Muscle layer of colon (tissue), 2 donors: ENCODE data around the gene COPG2.

Experiments
- H3K27ac ChIP-seq: one replicate; pipeline ENCODE4 v1.7.0; 2013; ENCODE audit warnings: low read depth, mild to moderate bottlenecking, low read length, moderate library complexity
- H3K27me3 ChIP-seq, 2 donors: one replicate each; pipeline ENCODE4 v1.7.0; 2013; ENCODE audit warnings: low read length in 2 of 2, mild to moderate bottlenecking in 2 of 2; ENCODE audit not compliant: insufficient read depth in 2 of 2, control insufficient read depth in 1 of 2
- H3K36me3 ChIP-seq: one replicate; pipeline ENCODE4 v1.7.0; 2013; ENCODE audit warnings: mild to moderate bottlenecking, low read length; ENCODE audit not compliant: insufficient read depth
- H3K4me1 ChIP-seq: one replicate; pipeline ENCODE4 v1.7.0; 2013; ENCODE audit warnings: mild to moderate bottlenecking, low read length; ENCODE audit not compliant: insufficient read depth
- H3K4me3 ChIP-seq, 2 donors: one replicate each; pipeline ENCODE4 v1.7.0; 2013; ENCODE audit warnings: low read length in 2 of 2, low read depth in 1 of 2, mild to moderate bottlenecking in 1 of 2, moderate library complexity in 1 of 2
- H3K9ac ChIP-seq: one replicate; pipeline ENCODE4 v1.7.0; 2013; ENCODE audit warnings: low read length
- H3K9me3 ChIP-seq: one replicate; pipeline ENCODE4 v1.7.0; 2013; ENCODE audit warnings: mild to moderate bottlenecking, low read length
- donor health status: abdominal sarcoma.
- donor health status: Adenocarcinoma of cecum.

COPG2 gene

DNA sequence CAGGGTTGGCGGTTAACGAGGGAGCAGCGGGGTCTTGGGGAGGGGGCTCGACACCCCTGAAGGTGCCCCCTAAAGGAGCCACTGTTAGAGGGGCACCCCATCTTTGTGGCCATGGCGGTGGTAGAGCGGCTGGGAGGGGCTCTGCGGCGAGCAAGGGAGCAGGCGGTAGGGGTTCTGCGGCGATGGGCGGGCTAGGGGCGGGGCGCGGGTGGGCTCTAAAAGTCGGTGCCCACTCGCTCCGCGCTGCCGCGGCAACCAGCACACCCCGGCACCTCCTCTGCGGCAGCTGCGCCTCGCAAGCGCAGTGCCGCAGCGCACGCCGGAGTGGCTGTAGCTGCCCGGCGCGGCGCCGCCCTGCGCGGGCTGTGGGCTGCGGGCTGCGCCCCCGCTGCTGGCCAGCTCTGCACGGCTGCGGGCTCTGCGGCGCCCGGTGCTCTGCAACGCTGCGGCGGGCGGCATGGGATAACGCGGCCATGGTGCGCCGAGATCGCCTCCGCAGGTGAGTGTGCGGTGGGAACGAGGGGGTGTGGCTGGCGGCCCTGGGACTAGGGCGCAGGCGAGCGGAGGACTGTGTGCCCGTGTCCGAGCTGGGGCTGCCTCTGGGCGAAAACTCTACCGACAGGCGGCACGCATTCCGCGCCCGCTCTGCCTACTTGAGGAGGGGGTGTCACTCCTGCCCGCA is 176.6 kb downstream of the COPG2 start, which contains the start of gene MEST:
TSS of gene MEST (plus strand) at position 245 of the 682 bp plus-strand sequence. CDS start at position 474, 229 bp downstream.
- Histone ChIP-seq H3K9me3 (no peaks in the 10 kb centered on the region), H3K36me3 (no peaks in the 10 kb centered on the region), H3K27ac (peak within 1 kb of the TSS; percentile 69), H3K4me1 (peaks cover 19% of the 10 kb centered on the region), H3K9ac (no peak within 1 kb of the TSS), H3K4me3 (peak within 1 kb of the TSS; percentile 35 to 64), H3K27me3 (peaks cover 4 to 16% of the 10 kb centered on the region in 2 donors)

DNA sequence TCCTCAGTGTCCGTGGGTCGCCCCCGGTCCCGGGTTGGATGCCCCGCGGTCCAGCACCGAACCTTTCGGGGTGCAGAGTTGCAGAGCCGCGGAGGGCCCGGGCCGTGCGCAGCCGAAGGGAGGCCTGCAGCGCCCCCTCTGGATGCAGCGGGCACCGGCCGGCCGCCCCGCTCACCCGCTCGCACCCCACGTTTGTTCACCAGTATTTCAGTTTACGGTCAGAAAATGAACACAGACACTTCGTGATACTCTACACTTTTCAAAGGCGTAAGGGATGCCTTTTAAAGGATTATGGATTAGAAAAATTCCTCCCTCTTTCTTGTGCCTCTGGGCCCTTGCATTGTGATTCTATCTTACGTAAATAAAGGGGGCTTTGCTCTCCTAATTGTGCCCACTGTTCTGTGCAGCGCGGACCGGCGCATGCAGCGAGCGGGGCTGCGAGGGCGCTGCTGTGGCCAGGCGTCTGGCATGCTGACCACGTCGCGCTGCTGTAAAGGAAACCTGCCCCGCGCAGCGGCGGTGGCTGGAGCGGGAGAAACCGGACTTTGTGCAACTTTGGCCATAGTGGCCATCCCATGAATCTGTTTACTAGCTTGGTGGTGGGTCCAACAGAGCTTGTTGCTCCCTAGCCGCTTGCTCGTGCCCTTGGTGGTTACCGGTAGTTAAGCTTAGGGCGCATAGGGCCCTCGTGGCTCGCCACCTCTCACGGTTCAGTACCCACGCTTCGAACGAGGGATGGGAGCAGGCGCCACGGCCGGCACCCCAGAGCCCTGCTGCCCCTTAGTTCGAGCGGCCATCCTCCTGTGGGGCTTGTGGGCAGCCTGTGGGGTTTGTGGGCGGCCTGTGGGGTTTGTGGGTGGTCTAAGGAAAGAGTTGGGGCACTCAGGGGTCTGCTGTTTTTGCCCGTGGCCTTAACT is 177.4 kb downstream of the COPG2 start:
- H3K4me1 ChIP-seq = peaks cover 19% of the 10 kb centered on the region
- H3K27me3 ChIP-seq = peaks cover 4 to 16% of the 10 kb centered on the region in 2 donors
- peak overlapping the region; percentile 35 to 41 for H3K4me3 ChIP-seq
- no peaks in the 10 kb centered on the region for H3K36me3 ChIP-seq
- H3K27ac ChIP-seq = peak overlapping the region; percentile 69
- H3K9ac ChIP-seq = no peak overlapping the region
- no peaks in the 10 kb centered on the region for H3K9me3 ChIP-seq

DNA sequence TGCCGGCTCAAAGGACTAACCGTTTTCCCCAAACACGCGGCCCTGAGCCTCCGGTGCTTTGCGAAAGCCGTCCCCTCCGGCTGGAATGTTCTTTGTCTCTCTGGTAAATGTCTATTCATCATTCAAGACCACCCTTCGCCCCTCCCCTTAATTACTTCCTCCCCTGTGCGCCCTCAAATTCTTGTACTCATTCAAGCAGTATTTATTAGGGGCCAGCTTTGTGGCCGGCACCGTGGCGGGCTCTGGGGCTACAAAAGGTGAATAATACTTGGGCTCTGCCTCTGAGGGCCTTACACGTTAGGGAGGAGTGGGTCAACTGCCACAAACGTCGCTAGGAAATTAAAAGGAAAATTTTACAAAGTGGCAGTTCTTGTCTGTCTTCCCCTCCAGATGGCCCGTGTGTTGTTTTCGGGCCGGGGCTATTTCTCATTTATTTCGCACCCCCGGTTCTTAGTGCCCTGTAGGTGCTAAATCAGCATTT is 178.2 kb downstream of the COPG2 start:
- Histone ChIP-seq H3K27me3 (peaks cover 4 to 16% of the 10 kb centered on the region in 2 donors), H3K4me1 (peaks cover 19% of the 10 kb centered on the region), H3K9me3 (no peaks in the 10 kb centered on the region), H3K4me3 (peak overlapping the region; percentile 8 to 41), H3K9ac (no peak overlapping the region), H3K36me3 (no peaks in the 10 kb centered on the region), H3K27ac (peak overlapping the region; percentile 24)

DNA sequence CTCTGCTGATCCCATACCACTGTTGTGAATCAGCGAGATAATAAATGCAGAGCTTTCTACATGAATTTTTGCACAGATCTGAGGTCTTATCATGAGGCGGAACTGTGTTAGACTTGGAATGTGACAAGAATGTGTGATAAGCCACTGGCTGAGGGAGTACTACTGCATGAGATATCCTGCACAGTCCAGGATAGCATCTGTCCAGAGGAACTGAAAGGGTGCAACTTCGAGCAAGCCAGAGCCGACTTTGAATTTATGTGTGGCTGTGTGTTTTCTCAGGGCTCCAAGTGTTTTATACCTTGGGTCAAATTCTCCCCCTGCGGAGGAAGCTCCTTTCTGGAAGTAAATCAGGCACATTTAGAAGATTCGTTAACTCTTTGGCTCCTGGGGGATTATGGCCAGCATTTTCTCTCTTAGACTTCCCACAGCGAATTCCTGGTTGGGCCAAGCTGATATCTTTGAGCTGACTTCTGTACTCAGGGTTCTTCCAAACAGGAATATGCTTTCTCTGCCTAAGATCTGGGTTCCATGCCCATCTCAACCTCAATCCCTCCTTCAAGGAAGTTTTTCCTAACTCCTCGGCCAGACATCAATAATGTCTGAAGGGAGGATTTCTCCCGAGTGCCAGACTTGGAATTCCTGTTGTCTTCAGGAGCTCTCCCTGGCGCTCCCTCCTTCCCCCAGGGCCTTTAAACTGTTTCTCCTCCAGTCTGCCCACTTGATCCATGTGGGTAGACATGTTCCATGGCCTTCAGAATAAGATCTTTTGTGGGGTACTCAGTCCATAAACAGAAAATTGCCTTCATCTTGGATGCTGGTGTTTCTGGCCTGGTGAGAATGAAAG is 179.2 kb downstream of the COPG2 start:
- Histone ChIP-seq H3K4me1 (peaks cover 19% of the 10 kb centered on the region), H3K4me3 (peak overlapping the region in 1 of 2 donors; percentile 2), H3K27ac (no peak overlapping the region), H3K27me3 (peaks cover 4 to 16% of the 10 kb centered on the region in 2 donors), H3K36me3 (no peaks in the 10 kb centered on the region), H3K9me3 (no peaks in the 10 kb centered on the region), H3K9ac (no peak overlapping the region)

DNA sequence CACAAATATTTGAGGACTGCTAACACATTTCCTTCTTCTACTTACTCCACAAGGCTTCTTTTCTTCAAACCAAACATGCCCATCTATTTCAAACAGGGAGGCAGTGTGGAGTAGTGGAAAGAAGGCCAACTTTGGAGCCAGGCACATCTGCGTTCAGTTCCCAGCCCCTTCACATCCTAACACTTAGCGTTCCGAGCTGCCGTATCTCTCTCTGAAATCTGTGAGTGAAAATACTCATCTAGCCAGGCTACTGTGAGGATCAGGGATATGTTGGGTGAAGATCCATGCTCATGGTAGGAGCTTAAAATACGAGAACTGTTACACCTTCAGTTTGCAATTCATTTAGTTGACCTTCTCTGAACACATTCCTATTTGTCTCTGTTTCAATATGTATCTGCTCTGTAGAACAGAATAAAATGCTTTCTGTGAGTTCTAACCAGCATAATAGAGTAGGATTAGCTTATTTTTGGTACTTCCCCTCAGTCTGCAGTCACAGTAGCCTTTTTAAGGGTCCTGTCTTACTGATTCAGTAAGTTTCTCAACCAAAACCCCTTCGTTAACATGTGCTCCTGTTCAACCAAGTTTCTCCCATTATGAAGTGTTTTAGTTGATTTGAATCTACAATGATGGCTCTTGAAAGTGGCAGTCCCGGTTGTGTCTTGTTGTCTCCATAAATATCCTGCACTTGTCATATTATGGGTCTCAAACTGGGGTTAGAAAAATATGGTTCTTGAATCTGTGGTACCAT is 180.0 kb downstream of the COPG2 start:
- no peaks in the 10 kb centered on the region for H3K36me3 ChIP-seq
- peaks cover 19% of the 10 kb centered on the region for H3K4me1 ChIP-seq
- H3K9ac ChIP-seq = no peak overlapping the region
- peak overlapping the region in 1 of 2 donors; percentile 2 for H3K4me3 ChIP-seq
- no peak overlapping the region for H3K27ac ChIP-seq
- peaks cover 4 to 16% of the 10 kb centered on the region in 2 donors for H3K27me3 ChIP-seq
- H3K9me3 ChIP-seq = no peaks in the 10 kb centered on the region

DNA sequence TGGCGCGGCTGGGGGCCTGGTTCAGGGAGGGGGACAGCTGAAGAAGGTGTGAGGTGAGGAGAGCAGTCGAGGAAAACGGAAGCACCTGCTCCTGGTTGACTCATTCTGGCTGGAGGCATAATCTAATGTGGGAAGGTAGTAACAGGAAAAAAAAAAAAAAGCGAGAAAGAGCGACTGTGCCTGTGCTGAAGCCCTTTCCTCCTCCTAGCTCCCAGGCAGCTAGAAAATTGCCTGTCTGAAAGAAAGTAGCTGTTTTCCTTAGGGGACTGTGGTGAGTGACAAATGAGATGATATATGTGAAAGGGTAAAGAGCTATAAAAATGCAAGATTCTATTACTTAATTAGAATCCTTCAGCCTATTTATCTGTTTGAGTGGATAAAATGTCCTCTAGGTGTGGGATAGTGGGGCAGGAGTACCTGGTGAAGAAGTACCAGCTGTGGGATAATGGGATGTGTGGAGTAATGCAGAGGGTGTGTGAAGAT is 181.6 kb downstream of the COPG2 start:
- Histone ChIP-seq H3K27me3 (peaks cover 4 to 16% of the 10 kb centered on the region in 2 donors), H3K4me3 (peak overlapping the region in 1 of 2 donors; percentile 28), H3K9ac (no peak overlapping the region)

DNA sequence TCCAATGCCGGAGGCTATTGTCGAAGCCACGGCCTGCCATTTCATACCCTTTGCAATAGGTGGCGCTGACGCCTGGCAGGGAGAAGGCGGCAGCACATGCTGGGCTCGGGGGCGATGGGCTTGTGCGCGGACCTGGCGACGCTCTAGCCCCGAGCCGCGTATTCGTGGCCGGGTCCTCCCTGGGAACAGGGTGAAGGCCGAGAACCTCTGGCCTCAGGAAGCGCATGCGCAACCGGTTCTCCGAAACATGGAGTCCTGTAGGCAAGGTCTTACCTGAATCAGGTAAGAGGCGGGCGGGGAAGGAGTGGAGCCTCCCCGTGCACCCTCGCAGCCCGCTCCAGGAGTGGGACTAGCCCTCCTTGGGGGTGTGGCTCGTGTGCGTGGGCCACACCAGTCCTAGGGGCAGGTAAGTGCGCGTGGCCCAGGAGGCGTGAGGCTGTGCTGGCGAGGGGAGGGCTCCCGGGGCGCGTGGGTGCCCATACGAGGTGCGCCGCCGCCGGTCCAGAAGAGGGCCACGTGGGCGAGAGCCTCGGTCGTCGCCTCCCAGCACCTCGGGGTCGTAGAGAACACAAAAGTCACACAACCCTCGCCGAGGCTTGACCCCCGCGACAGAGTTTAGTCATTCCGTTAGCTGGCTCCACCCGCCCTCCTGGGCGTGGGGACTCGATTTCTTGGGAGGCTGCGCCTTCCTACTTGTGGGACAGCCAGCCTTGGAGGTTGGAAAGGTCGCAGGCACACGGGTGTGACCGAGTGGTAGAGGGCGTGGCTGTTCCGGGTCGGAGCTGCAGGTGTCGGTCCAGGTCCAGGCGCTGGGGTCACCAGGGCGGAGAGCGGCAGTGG is 182.2 kb downstream of the COPG2 start:
- Histone ChIP-seq H3K36me3 (no peaks in the 10 kb centered on the region), H3K4me1 (peaks cover 28% of the 10 kb centered on the region), H3K9ac (no peak overlapping the region), H3K9me3 (no peaks in the 10 kb centered on the region), H3K27me3 (peaks cover 4 to 11% of the 10 kb centered on the region in 2 donors), H3K27ac (no peak overlapping the region), H3K4me3 (peak overlapping the region; percentile 15 to 28)

More for the DNA sequence above, 181.6 kb downstream of the COPG2 start:
- H3K27ac ChIP-seq = no peak overlapping the region
- no peaks in the 10 kb centered on the region for H3K36me3 ChIP-seq
- H3K4me1 ChIP-seq = peaks cover 23% of the 10 kb centered on the region
- H3K9me3 ChIP-seq = no peaks in the 10 kb centered on the region

DNA sequence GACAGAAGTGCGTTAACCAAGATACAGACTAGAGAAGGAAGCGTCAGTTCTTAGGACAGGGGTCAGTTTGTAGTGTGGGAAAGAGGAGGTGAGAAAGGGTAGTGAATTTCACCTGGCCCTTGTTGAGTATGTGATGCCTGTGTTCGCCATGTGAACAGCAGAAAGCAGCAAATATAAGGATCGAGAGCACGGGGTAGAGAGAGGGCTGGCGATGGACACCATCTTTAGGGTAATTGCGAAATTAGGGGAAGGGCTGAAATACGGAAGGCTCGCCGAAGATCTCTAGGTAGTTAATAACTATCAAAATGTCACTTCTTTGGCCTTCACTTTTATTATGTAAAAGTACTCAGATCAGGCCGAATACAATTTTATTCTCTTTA is 182.8 kb downstream of the COPG2 start:
- no peaks in the 10 kb centered on the region for H3K36me3 ChIP-seq
- no peaks in the 10 kb centered on the region for H3K9me3 ChIP-seq
- H3K4me3 ChIP-seq = no peak overlapping the region
- peaks cover 28% of the 10 kb centered on the region for H3K4me1 ChIP-seq
- peaks cover 4 to 9% of the 10 kb centered on the region in 2 donors for H3K27me3 ChIP-seq
- H3K9ac ChIP-seq = no peak overlapping the region
- H3K27ac ChIP-seq = no peak overlapping the region

DNA sequence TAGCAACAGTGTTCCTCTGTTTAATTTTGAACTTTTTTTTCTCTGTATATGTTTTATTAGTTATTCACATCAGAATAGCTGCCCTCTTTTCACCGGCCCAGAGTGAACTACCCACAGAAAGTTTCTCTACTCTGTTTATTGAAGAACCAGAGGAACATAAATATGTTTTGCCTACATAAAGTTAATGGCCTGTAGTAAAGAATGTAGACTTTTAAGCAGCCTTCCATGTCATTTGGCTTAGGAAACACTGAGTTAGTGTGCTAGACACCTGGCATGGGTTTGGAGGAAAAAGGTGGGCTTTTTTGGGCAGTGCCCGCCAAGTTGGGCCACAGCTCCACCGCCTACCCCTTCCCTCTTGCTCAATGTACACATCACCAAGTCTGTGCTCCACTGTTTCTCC is 185.5 kb downstream of the COPG2 start:
- Histone ChIP-seq H3K9me3 (no peaks in the 10 kb centered on the region), H3K4me1 (peaks cover 9% of the 10 kb centered on the region), H3K36me3 (no peaks in the 10 kb centered on the region), H3K4me3 (no peak overlapping the region), H3K27ac (no peak overlapping the region), H3K27me3 (no peaks in the 10 kb centered on the region), H3K9ac (no peak overlapping the region)

DNA sequence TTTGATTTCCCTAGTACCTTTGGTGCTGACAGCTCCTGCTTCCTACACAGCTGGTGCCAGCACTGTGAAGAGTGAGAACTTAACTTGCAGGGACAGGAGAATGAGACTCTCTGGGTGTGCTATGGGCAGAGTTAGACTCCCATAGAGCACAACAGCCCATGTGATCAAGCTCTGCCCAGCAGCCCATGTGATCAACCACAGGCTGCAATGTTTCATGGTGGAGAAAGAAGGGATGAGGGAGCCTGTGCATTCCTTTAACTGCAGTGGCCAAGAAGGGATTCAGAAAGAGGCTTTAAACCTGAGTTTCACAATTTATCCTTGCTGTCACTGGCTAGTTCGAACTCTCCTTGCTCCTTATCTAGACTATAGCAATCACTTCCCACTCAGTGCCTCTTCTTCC is 186.7 kb downstream of the COPG2 start:
- Histone ChIP-seq H3K9ac (no peak overlapping the region), H3K9me3 (no peaks in the 10 kb centered on the region), H3K36me3 (no peaks in the 10 kb centered on the region), H3K4me3 (no peak overlapping the region), H3K4me1 (peaks cover 9% of the 10 kb centered on the region), H3K27ac (no peak overlapping the region), H3K27me3 (no peaks in the 10 kb centered on the region)
